K562 (cell line): ENCODE data around the gene SERPINF2. TPM values are rescaled to one million over a fixed set of nuclear protein-coding genes. Genes with fewer than 3 reads are reported as not detected.

ENCODE experiments used
- BDP1 ChIP-seq: IDR thresholded peaks from 3 replicates; pipeline ENCODE4 v1.6.1; 2011; ENCODE audit not compliant: insufficient read length, insufficient read depth
- KDM4B ChIP-seq, 2 experiments: fragments of 450-650 bp in 1 of 2; sonication (generic) in 1 of 2; IDR thresholded peaks; 2 replicates each; pipeline ENCODE4 v1.6.1; 2016 to 2017; ENCODE audit warnings: borderline replicate concordance in 2 of 2, antibody characterized with exemption in 1 of 2, low read depth in 1 of 2, mild to moderate bottlenecking in 1 of 2
- MBD2 ChIP-seq: sonication (generic); IDR thresholded peaks from 2 replicates; pipeline ENCODE4 v1.6.1; 2016; ENCODE audit warnings: low read depth, borderline replicate concordance
- MECOM ChIP-seq: fragments of 250-450 bp; sonication (Bioruptor Pico); IDR thresholded peaks from 2 replicates; pipeline ENCODE4 v1.8.0; 2022; ENCODE audit warnings: inconsistent platforms
- MEF2D ChIP-seq: conservative IDR thresholded peaks from 2 replicates; pipeline ENCODE4 v1.6.1; 2016; ENCODE audit warnings: low read depth, missing genetic modification characterization, missing compliant biosample characterization
- PHB2 ChIP-seq: fragments of 450-650 bp; IDR thresholded peaks from 2 replicates; pipeline ENCODE4 v1.6.1; 2017; ENCODE audit warnings: low read depth
- TCF3 ChIP-seq: sonication (generic); formaldehyde crosslinking; IDR thresholded peaks from 2 replicates; pipeline ENCODE4 v1.4.0; 2020; ENCODE audit warnings: mild to moderate bottlenecking, missing genetic modification reagents
- THRAP3 ChIP-seq: fragments of 450-650 bp; IDR thresholded peaks from 2 replicates; pipeline ENCODE4 v1.6.1; 2016; ENCODE audit warnings: mild to moderate bottlenecking, inconsistent platforms, borderline replicate concordance
- ZNF165 ChIP-seq: fragments of 250-450 bp; sonication (Bioruptor Pico); IDR thresholded peaks from 2 replicates; pipeline ENCODE4 v1.4.0; 2020; ENCODE audit warnings: borderline replicate concordance
- ZNF175 ChIP-seq: fragments of 200-800 bp; sonication (Bioruptor generic); IDR thresholded peaks from 2 replicates; pipeline ENCODE4 v1.6.1; 2016; ENCODE audit warnings: low read depth, mild to moderate bottlenecking, missing genetic modification characterization, missing compliant biosample characterization
- ZNF316 ChIP-seq: fragments of 450-650 bp; IDR thresholded peaks from 2 replicates; pipeline ENCODE4 v1.6.1; 2016
- ZSCAN29 ChIP-seq: fragments of 450-650 bp; IDR thresholded peaks from 2 replicates; pipeline ENCODE4 v1.6.1; 2017
- polyA plus RNA-seq, 8 experiments: library from polyadenylated mRNA; depleted of rRNA in 4 of 8; stranded (reverse) in 5 of 8; unstranded in 3 of 8; fragments of >200 nt; fragmentation: Nextera tagmentation in 2 of 8; fragmentation: Illumina TruSeq in 1 of 8; extraction: Ambion mirVana in 2 of 8; extraction: Trizol in 1 of 8; gene quantifications; 2 replicates each; pipeline versions ENCODE4 v1.2.1 to v1.2.3, GENCODE V29; 2011 to 2014; ENCODE audit warnings: inconsistent platforms in 1 of 8, missing spikeins in 1 of 8
- total RNA-seq, 7 experiments: library from RNA; depleted of rRNA in 6 of 7; stranded (reverse); fragments of >200 nt in 6 of 7; fragmentation: Illumina TruSeq in 2 of 7; extraction: Trizol in 2 of 7; gene quantifications; 2 replicates each; pipeline versions ENCODE4 v1.2.1 to v1.2.3, GENCODE V29; 2011 to 2021; ENCODE audit warnings: low replicate concordance in 1 of 7
- TF ChIP-seq, protein P1 (sequence below), 2 experiments: fragments of 450-650 bp; conservative IDR thresholded peaks; 2 replicates each; pipeline ENCODE4 v1.6.1; 2017; ENCODE audit warnings: mild to moderate bottlenecking in 2 of 2, moderate library complexity in 2 of 2
- TF ChIP-seq, protein P2 (sequence below): fragments of 250-450 bp; sonication (Bioruptor Pico); IDR thresholded peaks from 2 replicates; pipeline ENCODE4 v1.5.0; 2021
- TF ChIP-seq, protein P3 (sequence below): sonication (generic); formaldehyde crosslinking; IDR thresholded peaks from 2 replicates; pipeline ENCODE4 v1.8.0; 2023; ENCODE audit warnings: mild to moderate bottlenecking, missing genetic modification reagents
- TF ChIP-seq, protein P4 (sequence below): sonication (generic); formaldehyde crosslinking; IDR thresholded peaks from 2 replicates; pipeline ENCODE4 v1.8.0; 2022; ENCODE audit warnings: mild to moderate bottlenecking, missing genetic modification reagents

SERPINF2 gene
- total and polyA plus RNA-seq, 9 of the 15 experiments (the other 6 are each of a cell fraction or from before 2014, with no cell fraction given) = 0.22 TPM; not detected in 8

GRCh38 chr17:1730326-1731193 is 12.1 kb upstream of the SERPINF2 start (continued):
- TF ChIP-seq, protein P1, sequence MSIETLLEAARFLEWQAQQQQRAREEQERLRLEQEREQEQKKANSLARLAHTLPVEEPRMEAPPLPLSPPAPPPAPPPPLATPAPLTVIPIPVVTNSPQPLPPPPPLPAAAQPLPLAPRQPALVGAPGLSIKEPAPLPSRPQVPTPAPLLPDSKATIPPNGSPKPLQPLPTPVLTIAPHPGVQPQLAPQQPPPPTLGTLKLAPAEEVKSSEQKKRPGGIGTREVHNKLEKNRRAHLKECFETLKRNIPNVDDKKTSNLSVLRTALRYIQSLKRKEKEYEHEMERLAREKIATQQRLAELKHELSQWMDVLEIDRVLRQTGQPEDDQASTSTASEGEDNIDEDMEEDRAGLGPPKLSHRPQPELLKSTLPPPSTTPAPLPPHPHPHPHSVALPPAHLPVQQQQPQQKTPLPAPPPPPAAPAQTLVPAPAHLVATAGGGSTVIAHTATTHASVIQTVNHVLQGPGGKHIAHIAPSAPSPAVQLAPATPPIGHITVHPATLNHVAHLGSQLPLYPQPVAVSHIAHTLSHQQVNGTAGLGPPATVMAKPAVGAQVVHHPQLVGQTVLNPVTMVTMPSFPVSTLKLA (conservative IDR thresholded peaks at IDR 0.05) = peak; percentile 91 to 95
- TF ChIP-seq, protein P2, sequence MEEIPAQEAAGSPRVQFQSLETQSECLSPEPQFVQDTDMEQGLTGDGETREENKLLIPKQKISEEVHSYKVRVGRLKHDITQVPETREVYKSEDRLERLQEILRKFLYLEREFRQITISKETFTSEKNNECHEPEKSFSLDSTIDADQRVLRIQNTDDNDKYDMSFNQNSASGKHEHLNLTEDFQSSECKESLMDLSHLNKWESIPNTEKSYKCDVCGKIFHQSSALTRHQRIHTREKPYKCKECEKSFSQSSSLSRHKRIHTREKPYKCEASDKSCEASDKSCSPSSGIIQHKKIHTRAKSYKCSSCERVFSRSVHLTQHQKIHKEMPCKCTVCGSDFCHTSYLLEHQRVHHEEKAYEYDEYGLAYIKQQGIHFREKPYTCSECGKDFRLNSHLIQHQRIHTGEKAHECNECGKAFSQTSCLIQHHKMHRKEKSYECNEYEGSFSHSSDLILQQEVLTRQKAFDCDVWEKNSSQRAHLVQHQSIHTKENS (CRISPR knock-in tag) = no peak
- TF ChIP-seq PHB2 (no peak), ZNF175 (peak; percentile 73), THRAP3 (no peak), MEF2D (tag) (no peak), KDM4B (IDR thresholded peaks at IDR 0.05; ENCODE audit: borderline replicate concordance in 2 of 2, low read depth in 1 of 2) (no peak), ZNF165 (CRISPR knock-in tag) (no peak), ZNF316 (peak; percentile 28; the same call in 1 of the 2 replicates), ZSCAN29 (no peak), MECOM (CRISPR knock-in tag) (no peak), BDP1 (no peak), TCF3 (CRISPR knock-in tag) (peak; percentile 88), MBD2 (peak; percentile 20; the same call in 1 of the 2 replicates)
- TF ChIP-seq, protein P3, sequence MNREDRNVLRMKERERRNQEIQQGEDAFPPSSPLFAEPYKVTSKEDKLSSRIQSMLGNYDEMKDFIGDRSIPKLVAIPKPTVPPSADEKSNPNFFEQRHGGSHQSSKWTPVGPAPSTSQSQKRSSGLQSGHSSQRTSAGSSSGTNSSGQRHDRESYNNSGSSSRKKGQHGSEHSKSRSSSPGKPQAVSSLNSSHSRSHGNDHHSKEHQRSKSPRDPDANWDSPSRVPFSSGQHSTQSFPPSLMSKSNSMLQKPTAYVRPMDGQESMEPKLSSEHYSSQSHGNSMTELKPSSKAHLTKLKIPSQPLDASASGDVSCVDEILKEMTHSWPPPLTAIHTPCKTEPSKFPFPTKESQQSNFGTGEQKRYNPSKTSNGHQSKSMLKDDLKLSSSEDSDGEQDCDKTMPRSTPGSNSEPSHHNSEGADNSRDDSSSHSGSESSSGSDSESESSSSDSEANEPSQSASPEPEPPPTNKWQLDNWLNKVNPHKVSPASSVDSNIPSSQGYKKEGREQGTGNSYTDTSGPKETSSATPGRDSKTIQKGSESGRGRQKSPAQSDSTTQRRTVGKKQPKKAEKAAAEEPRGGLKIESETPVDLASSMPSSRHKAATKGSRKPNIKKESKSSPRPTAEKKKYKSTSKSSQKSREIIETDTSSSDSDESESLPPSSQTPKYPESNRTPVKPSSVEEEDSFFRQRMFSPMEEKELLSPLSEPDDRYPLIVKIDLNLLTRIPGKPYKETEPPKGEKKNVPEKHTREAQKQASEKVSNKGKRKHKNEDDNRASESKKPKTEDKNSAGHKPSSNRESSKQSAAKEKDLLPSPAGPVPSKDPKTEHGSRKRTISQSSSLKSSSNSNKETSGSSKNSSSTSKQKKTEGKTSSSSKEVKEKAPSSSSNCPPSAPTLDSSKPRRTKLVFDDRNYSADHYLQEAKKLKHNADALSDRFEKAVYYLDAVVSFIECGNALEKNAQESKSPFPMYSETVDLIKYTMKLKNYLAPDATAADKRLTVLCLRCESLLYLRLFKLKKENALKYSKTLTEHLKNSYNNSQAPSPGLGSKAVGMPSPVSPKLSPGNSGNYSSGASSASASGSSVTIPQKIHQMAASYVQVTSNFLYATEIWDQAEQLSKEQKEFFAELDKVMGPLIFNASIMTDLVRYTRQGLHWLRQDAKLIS (CRISPR knock-in tag) = 0 out of 2 replicates have a peak, but pooled peaks have one; percentile 36
- TF ChIP-seq, protein P4, sequence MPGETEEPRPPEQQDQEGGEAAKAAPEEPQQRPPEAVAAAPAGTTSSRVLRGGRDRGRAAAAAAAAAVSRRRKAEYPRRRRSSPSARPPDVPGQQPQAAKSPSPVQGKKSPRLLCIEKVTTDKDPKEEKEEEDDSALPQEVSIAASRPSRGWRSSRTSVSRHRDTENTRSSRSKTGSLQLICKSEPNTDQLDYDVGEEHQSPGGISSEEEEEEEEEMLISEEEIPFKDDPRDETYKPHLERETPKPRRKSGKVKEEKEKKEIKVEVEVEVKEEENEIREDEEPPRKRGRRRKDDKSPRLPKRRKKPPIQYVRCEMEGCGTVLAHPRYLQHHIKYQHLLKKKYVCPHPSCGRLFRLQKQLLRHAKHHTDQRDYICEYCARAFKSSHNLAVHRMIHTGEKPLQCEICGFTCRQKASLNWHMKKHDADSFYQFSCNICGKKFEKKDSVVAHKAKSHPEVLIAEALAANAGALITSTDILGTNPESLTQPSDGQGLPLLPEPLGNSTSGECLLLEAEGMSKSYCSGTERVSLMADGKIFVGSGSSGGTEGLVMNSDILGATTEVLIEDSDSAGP (CRISPR knock-in tag) = peak; percentile 58; the same call in 1 of the 2 replicates
